SU-DHL-6 (cell line): ENCODE results near the gene TP73.

ENCODE experiments used
- H2AFZ ChIP-seq: fragments of 200-600 bp; sonication (generic); 2 replicates; pipeline ENCODE4 v1.6.1; 2014; ENCODE audit warnings: low read depth, mild to moderate bottlenecking, moderate library complexity, mixed read lengths, antibody characterized with exemption, low read length; ENCODE audit not compliant: severe bottlenecking
- H3F3A ChIP-seq: fragments of 200-600 bp; shearing (Covaris generic); 2 replicates; pipeline ENCODE4 v1.6.0; 2016; ENCODE audit warnings: antibody characterized with exemption, mild to moderate bottlenecking; ENCODE audit not compliant: insufficient read depth
- H3K27ac ChIP-seq: fragments of 200-600 bp; sonication (generic); 2 replicates; pipeline ENCODE4 v1.5.1; 2016; ENCODE audit warnings: low read depth, mild to moderate bottlenecking, low read length, moderate library complexity, mixed read lengths
- H3K27me3 ChIP-seq: fragments of 200-600 bp; sonication (generic), shearing (Covaris generic); 2 replicates; pipeline ENCODE4 v1.6.0; 2014; ENCODE audit warnings: mild to moderate bottlenecking, low read length
- H3K36me3 ChIP-seq: fragments of 200-600 bp; sonication (generic); 2 replicates; pipeline ENCODE4 v1.6.1; 2014; ENCODE audit warnings: mild to moderate bottlenecking, low read length, mixed read lengths
- H3K4me2 ChIP-seq: fragments of 300-600, 200-600 bp; shearing (Covaris generic), sonication (generic); 2 replicates; pipeline ENCODE4 v1.6.0; 2014; ENCODE audit warnings: low read length, low read depth, mild to moderate bottlenecking; ENCODE audit not compliant: poor library complexity, severe bottlenecking
- H3K4me3 ChIP-seq: fragments of 200-600 bp; sonication (generic); 2 replicates; pipeline ENCODE4 v1.5.1; 2014; ENCODE audit warnings: antibody characterized with exemption, low read length, mild to moderate bottlenecking, mixed read lengths; ENCODE audit not compliant: insufficient read depth, poor library complexity, severe bottlenecking
- H3K79me2 ChIP-seq: fragments of 200-600 bp; sonication (generic); 2 replicates; pipeline ENCODE4 v1.6.1; 2014; ENCODE audit warnings: mild to moderate bottlenecking, low read length, moderate library complexity; ENCODE audit not compliant: insufficient read depth
- H3K9ac ChIP-seq: fragments of 200-600 bp; sonication (generic); 2 replicates; pipeline ENCODE4 v1.7.0; 2014; ENCODE audit warnings: mild to moderate bottlenecking, low read length
- H3K9me2 ChIP-seq: fragments of 200-600 bp; sonication (generic); replicated peaks from 2 replicates; pipeline ENCODE4 v1.6.1; 2014; ENCODE audit warnings: low read length; ENCODE audit not compliant: insufficient read depth
- H3K9me3 ChIP-seq: fragments of 200-600 bp; sonication (generic); 2 replicates; pipeline ENCODE4 v1.6.1; 2014; ENCODE audit warnings: low read length, mixed read lengths; ENCODE audit not compliant: insufficient read depth
- H4K20me1 ChIP-seq: fragments of 200-600 bp; sonication (generic); 2 replicates; pipeline ENCODE4 v1.6.1; 2014; ENCODE audit warnings: low read depth, mild to moderate bottlenecking, antibody characterized with exemption, low read length, moderate library complexity, mixed read lengths
- CTCF ChIP-seq: fragments of 200-600 bp; sonication (generic); IDR thresholded peaks from one replicate; pipeline ENCODE4 v1.5.1; 2017; ENCODE audit warnings: antibody characterized with exemption, mild to moderate bottlenecking, low read length, moderate library complexity; ENCODE audit not compliant: insufficient read depth, poor library complexity, severe bottlenecking
- EZH2phosphoT487 ChIP-seq: fragments of 200-600 bp; sonication (generic), shearing (Covaris generic); conservative IDR thresholded peaks from 2 replicates; pipeline ENCODE4 v1.6.1; 2018; ENCODE audit warnings: mild to moderate bottlenecking, antibody characterized with exemption, low read length, moderate library complexity, mixed read lengths

Gene TP73

DNA sequence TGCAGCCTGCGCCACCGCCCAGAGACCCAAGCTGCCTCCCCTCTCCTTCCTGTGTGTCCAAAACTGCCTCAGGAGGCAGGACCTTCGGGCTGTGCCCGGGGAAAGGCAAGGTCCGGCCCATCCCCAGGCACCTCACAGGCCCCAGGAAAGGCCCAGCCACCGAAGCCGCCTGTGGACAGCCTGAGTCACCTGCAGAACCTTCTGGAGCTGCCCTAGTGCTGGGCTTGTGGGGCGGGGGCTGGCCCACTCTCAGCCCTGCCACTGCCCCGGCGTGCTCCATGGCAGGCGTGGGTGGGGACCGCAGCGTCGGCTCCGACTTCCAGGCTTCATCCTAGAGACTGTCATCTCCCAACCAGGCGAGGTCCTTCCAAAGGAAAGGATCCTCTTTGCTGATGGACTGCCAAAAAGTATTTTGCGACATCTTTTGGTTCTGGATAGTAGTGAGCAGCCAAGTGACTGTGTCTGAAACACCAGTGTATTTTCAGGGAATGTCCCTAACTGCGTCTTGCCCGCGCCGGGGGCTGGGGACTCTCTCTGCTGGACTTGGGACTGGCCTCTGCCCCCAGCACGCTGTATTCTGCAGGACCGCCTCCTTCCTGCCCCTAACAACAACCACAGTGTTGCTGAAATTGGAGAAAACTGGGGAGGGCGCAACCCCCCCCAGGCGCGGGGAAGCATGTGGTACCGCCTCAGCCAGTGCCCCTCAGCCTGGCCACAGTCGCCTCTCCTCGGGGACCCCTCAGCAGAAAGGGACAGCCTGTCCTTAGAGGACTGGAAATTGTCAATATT is 81.0 kb downstream of the TP73 start:
- no peaks in the 10 kb centered on the region for H3F3A ChIP-seq
- H3K27me3 ChIP-seq: no peaks in the 10 kb centered on the region

GRCh38 chr1:3733883-3734589 is 81.7 kb downstream of the TP73 start:
- H4K20me1 ChIP-seq: no peaks in the 10 kb centered on the region
- H3K9me2 ChIP-seq: no peaks in the 10 kb centered on the region
- no peaks in the 10 kb centered on the region for H3K27me3 ChIP-seq
- no peak overlapping the region for H3K4me3 ChIP-seq
- TF ChIP-seq CTCF (no peak), EZH2phosphoT487 (no peak)
- no peak overlapping the region for H3K9ac ChIP-seq
- no peak overlapping the region for H2AFZ ChIP-seq
- no peaks in the 10 kb centered on the region for H3K36me3 ChIP-seq
- H3K27ac ChIP-seq: no peak overlapping the region
- H3K79me2 ChIP-seq: no peaks in the 10 kb centered on the region
- H3K4me2 ChIP-seq: no peak overlapping the region
- no peaks in the 10 kb centered on the region for H3K9me3 ChIP-seq
- H3F3A ChIP-seq: no peaks in the 10 kb centered on the region

More for the DNA sequence above, 81.0 kb downstream of the TP73 start:
- no peaks in the 10 kb centered on the region for H3K36me3 ChIP-seq
- no peak overlapping the region for H2AFZ ChIP-seq
- no peaks in the 10 kb centered on the region for H3K79me2 ChIP-seq
- no peaks in the 10 kb centered on the region for H4K20me1 ChIP-seq
- no peaks in the 10 kb centered on the region for H3K9me3 ChIP-seq
- TF ChIP-seq EZH2phosphoT487 (no peak), CTCF (no peak)
- no peak overlapping the region for H3K9ac ChIP-seq
- no peak overlapping the region for H3K27ac ChIP-seq
- no peak overlapping the region for H3K4me2 ChIP-seq
- H3K9me2 ChIP-seq: no peaks in the 10 kb centered on the region
- H3K4me3 ChIP-seq: no peak overlapping the region

DNA sequence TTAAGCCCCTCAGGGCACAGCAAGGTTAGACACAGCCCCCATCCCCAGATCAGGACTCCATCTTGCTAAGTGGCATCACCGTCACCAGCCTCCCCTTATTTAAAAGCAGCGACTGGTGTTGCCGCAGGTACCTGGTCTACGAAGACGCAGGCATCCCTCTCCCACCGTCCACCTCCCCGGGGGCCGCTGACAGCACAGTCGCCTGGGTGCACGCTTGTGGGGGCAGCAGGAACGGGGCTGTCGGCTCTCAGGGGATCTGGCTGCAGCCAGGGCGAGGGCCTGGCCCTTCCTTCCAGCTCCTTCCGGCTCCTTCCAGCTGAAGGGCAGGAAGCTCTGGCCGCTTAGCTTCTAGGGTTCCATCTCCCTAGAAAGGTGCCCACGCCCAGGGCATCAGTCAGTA is 82.3 kb downstream of the TP73 start:
- Histone ChIP-seq H3K27me3 (no peaks in the 10 kb centered on the region), H3K4me2 (no peak overlapping the region), H3K9me2 (no peaks in the 10 kb centered on the region), H3F3A (no peaks in the 10 kb centered on the region), H3K79me2 (no peaks in the 10 kb centered on the region), H3K9ac (no peak overlapping the region), H3K36me3 (no peaks in the 10 kb centered on the region), H2AFZ (no peak overlapping the region), H3K9me3 (no peaks in the 10 kb centered on the region), H3K4me3 (no peak overlapping the region), H3K27ac (no peak overlapping the region), H4K20me1 (no peaks in the 10 kb centered on the region)
- TF ChIP-seq CTCF (no peak), EZH2phosphoT487 (no peak)
